ENCODE data around the gene HMGN1.

Gene HMGN1

DNA sequence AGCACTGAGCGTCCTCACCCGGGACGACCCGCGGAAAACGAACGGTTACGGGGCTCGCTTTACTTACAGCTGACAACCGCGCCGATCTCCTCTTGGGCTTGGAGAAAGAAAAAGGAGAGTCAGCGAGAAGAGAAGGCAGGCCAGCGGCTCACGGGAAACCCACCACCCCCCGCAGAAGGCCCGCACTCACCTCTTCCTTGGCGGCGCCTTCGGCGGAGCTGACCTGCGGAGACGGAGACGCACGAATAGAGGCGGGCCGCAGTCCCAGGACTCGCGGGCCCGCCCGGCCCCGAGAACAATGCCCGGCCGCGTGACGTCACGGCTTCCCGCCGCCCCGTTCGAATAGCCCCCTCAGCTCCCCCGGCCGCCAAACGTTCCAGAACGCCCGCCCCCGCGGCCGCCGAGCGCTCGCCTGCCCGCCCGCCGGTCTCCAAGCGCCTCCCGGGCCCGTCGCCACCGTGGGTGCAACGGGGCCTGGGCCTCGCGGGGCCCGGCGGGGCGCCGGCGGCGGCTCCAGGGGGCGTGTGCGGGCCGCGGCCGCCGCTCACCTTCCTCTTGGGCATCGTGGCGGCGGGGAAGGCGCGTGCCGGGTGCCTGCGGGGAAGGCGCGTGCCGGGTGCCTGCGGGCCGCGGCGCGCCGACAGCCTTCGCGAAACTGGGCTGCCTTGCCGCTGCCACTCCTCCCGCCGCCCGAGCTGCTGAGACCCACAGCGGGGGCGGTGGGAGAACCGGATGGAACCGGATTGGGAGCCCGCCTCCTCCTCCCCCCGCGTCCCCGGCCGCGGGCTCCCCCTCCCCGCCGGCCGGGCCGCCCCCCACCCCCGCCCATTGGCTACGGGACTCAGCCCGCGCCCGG lies at the start of gene HMGN1:
HMGN1 (minus strand) TSS at position 734 of the 856 bp plus-strand sequence; CDS start at position 563, 171 bp downstream.
- DNase-seq (ENCODE audit: extremely low read depth, low read depth): peak; percentile 66
- TF ChIP-seq, protein P1, sequence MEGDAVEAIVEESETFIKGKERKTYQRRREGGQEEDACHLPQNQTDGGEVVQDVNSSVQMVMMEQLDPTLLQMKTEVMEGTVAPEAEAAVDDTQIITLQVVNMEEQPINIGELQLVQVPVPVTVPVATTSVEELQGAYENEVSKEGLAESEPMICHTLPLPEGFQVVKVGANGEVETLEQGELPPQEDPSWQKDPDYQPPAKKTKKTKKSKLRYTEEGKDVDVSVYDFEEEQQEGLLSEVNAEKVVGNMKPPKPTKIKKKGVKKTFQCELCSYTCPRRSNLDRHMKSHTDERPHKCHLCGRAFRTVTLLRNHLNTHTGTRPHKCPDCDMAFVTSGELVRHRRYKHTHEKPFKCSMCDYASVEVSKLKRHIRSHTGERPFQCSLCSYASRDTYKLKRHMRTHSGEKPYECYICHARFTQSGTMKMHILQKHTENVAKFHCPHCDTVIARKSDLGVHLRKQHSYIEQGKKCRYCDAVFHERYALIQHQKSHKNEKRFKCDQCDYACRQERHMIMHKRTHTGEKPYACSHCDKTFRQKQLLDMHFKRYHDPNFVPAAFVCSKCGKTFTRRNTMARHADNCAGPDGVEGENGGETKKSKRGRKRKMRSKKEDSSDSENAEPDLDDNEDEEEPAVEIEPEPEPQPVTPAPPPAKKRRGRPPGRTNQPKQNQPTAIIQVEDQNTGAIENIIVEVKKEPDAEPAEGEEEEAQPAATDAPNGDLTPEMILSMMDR (IDR thresholded peaks at IDR 0.05; ENCODE audit: low read depth, low read length): no peak

GRCh38 chr21:39397646-39398385 lies 48.9 kb upstream of the HMGN1 start:
- TF ChIP-seq, protein P1 (IDR thresholded peaks at IDR 0.05; ENCODE audit: low read depth, low read length): no peak

DNA sequence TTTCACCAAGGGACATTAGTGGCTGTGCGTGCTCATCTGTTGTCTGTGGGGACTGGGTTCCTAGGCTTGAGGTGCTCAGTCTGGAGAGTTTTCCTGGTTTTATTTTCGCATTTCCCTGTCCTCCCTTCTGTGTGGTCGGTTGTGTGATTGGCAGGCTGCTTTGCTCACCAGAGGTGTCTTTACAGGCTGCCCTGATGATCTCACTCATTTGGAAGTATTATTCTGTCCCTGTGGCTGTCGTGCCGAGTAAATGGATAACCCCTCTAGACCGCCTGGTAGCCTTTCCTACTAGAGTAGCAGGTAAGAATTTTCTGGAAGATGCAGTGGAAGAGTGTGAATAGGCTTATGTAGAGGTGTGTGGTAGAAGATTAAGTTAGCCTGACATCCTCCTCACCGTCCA lies 44.1 kb upstream of the HMGN1 start:
- TF ChIP-seq, protein P1 (IDR thresholded peaks at IDR 0.05; ENCODE audit: low read depth, low read length): no peak

More at GRCh38 chr21:39397646-39398385, 48.9 kb upstream of the HMGN1 start:
- no peak for DNase-seq (ENCODE audit: extremely low read depth, low read depth)

GRCh38 chr21:39390212-39390765 lies 41.4 kb upstream of the HMGN1 start:
- no peak for DNase-seq (ENCODE audit: extremely low read depth, low read depth)
- TF ChIP-seq, protein P1 (IDR thresholded peaks at IDR 0.05; ENCODE audit: low read depth, low read length): no peak

More for the DNA sequence above, 44.1 kb upstream of the HMGN1 start:
- DNase-seq (ENCODE audit: extremely low read depth, low read depth): no peak

- no peak for DNase-seq (ENCODE audit: extremely low read depth, low read depth)
- TF ChIP-seq, protein P1 (IDR thresholded peaks at IDR 0.05; ENCODE audit: low read depth, low read length): no peak
These were observed 39.9 kb upstream of the HMGN1 start for GRCh38 chr21:39388811-39389155.

- peak; percentile 52 for DNase-seq (ENCODE audit: extremely low read depth, low read depth)
These were observed 39.3 kb upstream of the HMGN1 start for GRCh38 chr21:39388038-39388810.

More at GRCh38 chr21:39388038-39388810, 39.3 kb upstream of the HMGN1 start:
- TF ChIP-seq, protein P1 (IDR thresholded peaks at IDR 0.05; ENCODE audit: low read depth, low read length): peak; percentile 92

All from AG09319 (cell line).